ENCODE data around the gene IL6R. TPM values are rescaled to one million over a fixed set of nuclear protein-coding genes. Genes with fewer than 3 reads are reported as not detected.

Gene IL6R
- total RNA-seq, 1 donor from 2014 or later: 171 TPM

GRCh38 chr1:154446789-154447188, 41.6 kb downstream of the IL6R start:
- ATAC-seq (no peak), DNase-seq (ENCODE audit: low spot score) (no peak)

DNA sequence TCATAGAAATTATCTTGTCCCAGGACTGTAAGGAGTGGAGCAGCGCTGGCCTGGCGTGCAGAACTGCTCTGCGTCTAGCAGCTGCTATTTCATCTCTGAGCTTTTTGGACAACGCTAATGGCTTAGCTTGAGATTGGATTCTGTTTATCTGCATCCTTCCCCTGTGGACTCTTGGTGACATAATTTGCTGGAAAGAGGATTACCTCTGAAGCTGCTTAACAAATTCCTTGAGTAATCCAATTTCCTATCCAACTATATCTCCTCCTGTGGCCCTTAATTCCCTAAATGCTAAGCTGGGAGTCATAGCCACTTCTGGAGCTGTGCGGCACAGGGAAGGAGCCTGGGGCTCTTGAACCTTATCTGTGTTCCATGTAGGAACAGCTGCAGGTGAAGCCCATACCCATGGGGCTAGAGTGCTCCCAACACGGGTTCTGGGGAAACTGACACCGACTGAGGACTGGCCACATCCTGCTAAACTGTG, 43.2 kb downstream of the IL6R start:
- DNase-seq (ENCODE audit: low spot score): no peak
- ATAC-seq: no peak

DNA sequence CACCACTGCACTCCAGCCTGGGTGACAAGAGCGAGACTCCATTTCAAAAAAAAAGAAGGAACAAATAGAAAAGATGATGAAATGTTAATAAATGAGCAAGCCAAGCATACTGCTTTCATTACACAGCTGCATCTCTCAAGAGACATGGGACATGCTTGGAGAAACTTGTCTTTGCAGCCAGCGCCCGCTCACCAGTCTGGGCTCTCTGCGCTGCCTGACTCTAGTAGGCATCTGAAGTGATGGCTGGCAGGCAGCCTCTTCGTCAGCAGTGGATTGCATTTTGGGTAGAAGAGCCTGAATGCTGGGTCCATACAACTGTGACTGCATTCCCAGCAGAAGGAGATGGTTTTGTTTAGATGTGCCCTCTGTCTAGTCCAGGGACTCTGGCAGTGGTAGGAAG, 48.0 kb downstream of the IL6R start:
- ATAC-seq (peak; percentile 4), DNase-seq (ENCODE audit: low spot score) (no peak)

GRCh38 chr1:154453574-154454352, 48.6 kb downstream of the IL6R start:
- ATAC-seq: peak; percentile 4

DNA sequence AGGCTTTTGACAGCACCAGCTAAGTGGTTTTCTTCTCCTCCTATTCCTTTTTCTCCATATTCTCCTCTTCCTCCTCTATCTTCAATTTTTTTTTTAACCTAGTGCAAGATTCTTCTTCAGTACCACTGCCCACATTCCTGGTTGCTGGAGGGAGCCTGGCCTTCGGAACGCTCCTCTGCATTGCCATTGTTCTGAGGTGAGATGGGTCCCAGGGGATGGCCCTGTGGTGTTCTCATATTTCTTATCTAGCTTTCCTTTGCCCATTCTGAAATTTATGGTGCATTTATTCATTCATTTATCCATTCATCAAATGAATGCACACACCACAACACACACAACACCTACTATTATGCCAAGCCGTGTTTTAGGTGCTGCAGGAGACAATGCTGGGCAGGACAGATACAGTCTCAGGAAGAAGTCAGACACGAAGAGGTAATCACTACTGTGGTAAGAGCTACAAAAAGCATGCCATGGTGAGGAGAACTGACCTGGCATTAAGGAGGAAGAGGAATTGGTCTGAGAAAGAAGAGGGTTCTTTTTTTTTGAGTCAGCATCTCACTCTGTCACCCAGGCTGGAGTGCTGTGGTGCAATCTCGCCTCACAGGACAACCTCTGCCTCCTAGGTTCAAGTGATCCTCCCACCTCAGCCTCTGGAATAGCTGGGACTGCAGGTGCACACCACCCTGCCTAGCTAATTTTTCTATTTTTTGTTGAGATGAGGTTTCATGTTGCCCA, 49.4 kb downstream of the IL6R start:
- ATAC-seq (no peak), DNase-seq (ENCODE audit: low spot score) (no peak)

More at GRCh38 chr1:154453574-154454352, 48.6 kb downstream of the IL6R start:
- no peak for DNase-seq (ENCODE audit: low spot score)

GRCh38 chr1:154456631-154457030, 51.5 kb downstream of the IL6R start:
- ATAC-seq (peak; percentile 2), DNase-seq (ENCODE audit: low spot score) (no peak)

- no peak for DNase-seq (ENCODE audit: low spot score)
- peak; percentile 20 for ATAC-seq
Measured at GRCh38 chr1:154459080-154459479, 53.9 kb downstream of the IL6R start.

DNA sequence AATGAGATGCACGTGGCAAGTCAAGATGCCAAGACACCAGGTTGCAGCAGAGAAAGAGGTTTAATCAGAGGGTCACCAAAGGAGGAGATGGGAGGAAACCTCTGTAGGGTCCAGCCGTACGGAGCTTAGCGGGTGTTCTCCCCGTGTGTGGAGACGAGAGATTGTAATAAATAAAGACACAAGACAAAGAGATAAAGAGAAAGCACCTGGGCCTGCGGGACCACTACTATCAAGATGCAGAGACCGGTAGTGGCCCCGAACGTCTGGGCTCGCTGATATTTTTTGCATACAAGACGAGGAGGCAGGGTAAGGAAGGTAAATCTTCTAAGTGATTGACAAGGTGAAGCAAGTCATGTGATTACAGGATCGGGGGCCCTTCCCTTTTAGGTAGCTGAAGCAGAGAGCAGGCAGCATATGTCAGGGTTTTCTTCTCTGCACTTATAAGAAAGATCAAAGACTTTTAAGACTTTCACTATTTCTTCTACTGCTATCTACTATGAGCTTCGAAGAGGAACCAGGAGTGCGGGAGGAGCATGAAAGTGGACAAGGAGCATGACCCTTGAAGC, 55.6 kb downstream of the IL6R start:
- no peak for ATAC-seq
- DNase-seq (ENCODE audit: low spot score): no peak

DNA sequence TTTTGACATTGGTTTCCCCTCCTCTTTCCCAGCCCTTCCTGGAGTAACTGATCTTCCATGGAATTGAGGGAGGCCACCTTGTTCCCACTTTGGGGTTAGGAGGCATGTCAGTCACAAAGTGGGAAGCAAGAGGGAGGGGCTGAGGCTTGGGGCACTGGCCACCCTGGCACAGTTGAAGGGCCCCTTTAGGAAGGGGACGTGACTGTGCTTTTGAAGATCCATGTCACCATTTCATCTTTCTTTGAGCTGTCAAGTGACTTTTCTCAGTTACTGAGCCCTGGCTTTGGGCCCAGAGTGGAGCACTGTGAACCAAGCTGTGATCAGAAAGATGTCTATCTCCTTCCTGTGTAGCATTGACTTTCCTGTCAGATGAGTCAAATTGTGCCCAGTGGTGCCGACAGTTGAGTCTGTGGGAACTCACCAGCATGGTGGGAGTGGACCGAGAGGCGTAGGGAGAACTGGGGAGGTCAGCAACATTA, 58.4 kb downstream of the IL6R start:
- ATAC-seq: peak; percentile 2

DNA sequence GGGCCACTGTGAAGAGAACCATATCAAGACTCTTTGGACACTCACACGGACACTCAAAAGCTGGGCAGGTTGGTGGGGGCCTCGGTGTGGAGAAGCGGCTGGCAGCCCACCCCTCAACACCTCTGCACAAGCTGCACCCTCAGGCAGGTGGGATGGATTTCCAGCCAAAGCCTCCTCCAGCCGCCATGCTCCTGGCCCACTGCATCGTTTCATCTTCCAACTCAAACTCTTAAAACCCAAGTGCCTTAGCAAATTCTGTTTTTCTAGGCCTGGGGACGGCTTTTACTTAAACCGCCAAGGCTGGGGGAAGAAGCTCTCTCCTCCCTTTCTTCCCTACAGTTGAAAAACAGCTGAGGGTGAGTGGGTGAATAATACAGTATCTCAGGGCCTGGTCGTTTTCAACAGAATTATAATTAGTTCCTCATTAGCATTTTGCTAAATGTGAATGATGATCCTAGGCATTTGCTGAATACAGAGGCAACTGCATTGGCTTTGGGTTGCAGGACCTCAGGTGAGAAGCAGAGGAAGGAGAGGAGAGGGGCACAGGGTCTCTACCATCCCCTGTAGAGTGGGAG, 60.6 kb downstream of the IL6R start:
- ATAC-seq (peak; percentile 1), DNase-seq (ENCODE audit: low spot score) (no peak)

More for the DNA sequence above, 58.4 kb downstream of the IL6R start:
- DNase-seq (ENCODE audit: low spot score): no peak

- DNase-seq (ENCODE audit: low spot score): no peak
- no peak for ATAC-seq
Measured at GRCh38 chr1:154466206-154466605, 61.1 kb downstream of the IL6R start.

DNA sequence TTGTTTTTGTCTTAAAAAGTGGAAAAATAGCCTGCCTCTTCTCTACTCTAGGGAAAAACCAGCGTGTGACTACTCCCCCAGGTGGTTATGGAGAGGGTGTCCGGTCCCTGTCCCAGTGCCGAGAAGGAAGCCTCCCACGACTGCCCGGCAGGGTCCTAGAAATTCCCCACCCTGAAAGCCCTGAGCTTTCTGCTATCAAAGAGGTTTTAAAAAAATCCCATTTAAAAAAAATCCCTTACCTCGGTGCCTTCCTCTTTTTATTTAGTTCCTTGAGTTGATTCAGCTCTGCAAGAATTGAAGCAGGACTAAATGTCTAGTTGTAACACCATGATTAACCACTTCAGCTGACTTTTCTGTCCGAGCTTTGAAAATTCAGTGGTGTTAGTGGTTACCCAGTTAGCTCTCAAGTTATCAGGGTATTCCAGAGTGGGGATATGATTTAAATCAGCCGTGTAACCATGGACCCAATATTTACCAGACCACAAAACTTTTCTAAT, 61.8 kb downstream of the IL6R start:
- ATAC-seq (no peak), DNase-seq (ENCODE audit: low spot score) (no peak)

GRCh38 chr1:154467434-154468102, 62.4 kb downstream of the IL6R start:
- ATAC-seq (no peak), DNase-seq (ENCODE audit: low spot score) (no peak)

- ATAC-seq (peak; percentile 21), DNase-seq (ENCODE audit: low spot score) (no peak)
Measured at GRCh38 chr1:154468535-154469250, 63.5 kb downstream of the IL6R start.

GRCh38 chr1:154469844-154470560, 64.9 kb downstream of the IL6R start:
- peak; percentile 67 for ATAC-seq
- no peak for DNase-seq (ENCODE audit: low spot score)

- no peak for DNase-seq (ENCODE audit: low spot score)
- no peak for ATAC-seq
Measured at GRCh38 chr1:154471304-154471703, 66.2 kb downstream of the IL6R start.

- ATAC-seq: no peak
- DNase-seq (ENCODE audit: low spot score): no peak
Measured at GRCh38 chr1:154474802-154475201, 69.7 kb downstream of the IL6R start.

GRCh38 chr1:154476791-154477190, 71.6 kb downstream of the IL6R start:
- ATAC-seq (no peak), DNase-seq (ENCODE audit: low spot score) (no peak)

DNA sequence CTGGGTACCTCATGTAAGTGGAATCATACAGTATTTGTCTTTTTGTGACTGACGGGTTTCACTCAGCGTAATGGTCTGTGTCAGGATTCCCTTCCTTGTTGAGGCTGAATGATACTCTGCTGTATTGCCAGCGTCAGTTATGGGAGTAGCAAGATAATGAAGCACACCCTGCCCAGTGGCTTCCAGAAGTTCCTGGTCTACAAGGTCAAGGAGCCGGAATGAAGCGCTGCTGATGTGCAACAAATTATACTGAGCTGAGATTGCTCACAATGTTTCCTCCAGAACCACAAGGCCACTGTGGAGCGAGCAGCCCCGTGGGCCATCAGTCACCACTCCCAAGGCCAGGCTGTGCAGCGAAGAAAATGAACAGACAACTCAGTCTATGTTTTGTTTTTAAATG, 72.9 kb downstream of the IL6R start:
- ATAC-seq: peak; percentile 4
- no peak for DNase-seq (ENCODE audit: low spot score)

All from left lobe of liver (tissue), 2 donors.